ENCODE measurements around the gene DACT3.
"Not testable (repeated sequence)": the region's sequence is repeated elsewhere in the genome, so short reads cannot be mapped to it uniquely, and the experiment has no call there.

The DACT3 gene

GRCh38 chr19:46633130-46633529 is 27.9 kb downstream of the DACT3 start:
- DNase-seq = no peak

- DNase-seq = no peak
Measured at GRCh38 chr19:46631481-46631880, 29.5 kb downstream of the DACT3 start.

GRCh38 chr19:46630586-46631205 is 30.3 kb downstream of the DACT3 start:
- DNase-seq = no peak

GRCh38 chr19:46629546-46630025 is 31.4 kb downstream of the DACT3 start:
- no peak for DNase-seq

GRCh38 chr19:46628970-46629369 is 32.0 kb downstream of the DACT3 start:
- not testable (repeated sequence) for DNase-seq

GRCh38 chr19:46626446-46626845 is 34.5 kb downstream of the DACT3 start:
- no peak for DNase-seq

GRCh38 chr19:46625731-46626130 is 35.3 kb downstream of the DACT3 start:
- DNase-seq = no peak

GRCh38 chr19:46624958-46625661 is 35.9 kb downstream of the DACT3 start, which contains the start of gene PTGIR:
Gene PTGIR (minus strand): TSS chr19:46625089. CDS start chr19:46624225, 864 bp downstream.
- no peak for DNase-seq

- DNase-seq = no peak
Measured at GRCh38 chr19:46623915-46624502, 37.0 kb downstream of the DACT3 start.

- DNase-seq = no peak
Measured at GRCh38 chr19:46622118-46622446, 38.9 kb downstream of the DACT3 start.

GRCh38 chr19:46621191-46622117 is 39.5 kb downstream of the DACT3 start:
- no peak for DNase-seq

GRCh38 chr19:46620716-46621115 is 40.3 kb downstream of the DACT3 start:
- no peak for DNase-seq

- DNase-seq = no peak
Measured at GRCh38 chr19:46620267-46620666, 40.7 kb downstream of the DACT3 start.

- peak; percentile 1 for DNase-seq
Measured at GRCh38 chr19:46618670-46619231, 42.2 kb downstream of the DACT3 start.

GRCh38 chr19:46617601-46618000 is 43.4 kb downstream of the DACT3 start:
- no peak for DNase-seq

- DNase-seq = peak; percentile 45
Measured at GRCh38 chr19:46616631-46617322, 44.2 kb downstream of the DACT3 start.

GRCh38 chr19:46615966-46616365 is 45.0 kb downstream of the DACT3 start:
- DNase-seq = no peak

GRCh38 chr19:46614114-46614722 is 46.8 kb downstream of the DACT3 start:
- DNase-seq = peak; percentile 57

GRCh38 chr19:46613525-46613924 is 47.5 kb downstream of the DACT3 start:
- no peak for DNase-seq

- no peak for DNase-seq
Measured at GRCh38 chr19:46611776-46612175, 49.2 kb downstream of the DACT3 start.
